Panc1 (cell line): Measurements from ENCODE around the gene GRIK5.

Source experiments
- POLR2AphosphoS5 ChIP-seq: IDR thresholded peaks from 2 replicates; pipeline ENCODE4 v1.6.1; 2012; ENCODE audit warnings: mild to moderate bottlenecking, low read depth, low read length, moderate library complexity
- REST ChIP-seq, 2 experiments: IDR thresholded peaks; 2 replicates each; pipeline ENCODE4 v1.6.1; 2011 to 2012; ENCODE audit warnings: low read depth in 2 of 2, control low read depth in 1 of 2, low read length in 1 of 2, mild to moderate bottlenecking in 1 of 2, moderate library complexity in 1 of 2; ENCODE audit not compliant: insufficient read depth in 1 of 2
- SIN3A ChIP-seq: IDR thresholded peaks from 2 replicates; pipeline ENCODE4 v1.6.1; 2012; ENCODE audit warnings: low read depth, mild to moderate bottlenecking, low read length, moderate library complexity, borderline replicate concordance; ENCODE audit not compliant: insufficient read depth
- TCF7L2 ChIP-seq: IDR thresholded peaks from 2 replicates; pipeline ENCODE4 v1.6.1; 2011; ENCODE audit warnings: mild to moderate bottlenecking, low read depth, low read length, inconsistent platforms
- TF ChIP-seq, protein P1 (sequence below): fragments of 450-650 bp; IDR thresholded peaks from 2 replicates; pipeline ENCODE4 v1.5.1; 2017; ENCODE audit warnings: mild to moderate bottlenecking

DNA sequence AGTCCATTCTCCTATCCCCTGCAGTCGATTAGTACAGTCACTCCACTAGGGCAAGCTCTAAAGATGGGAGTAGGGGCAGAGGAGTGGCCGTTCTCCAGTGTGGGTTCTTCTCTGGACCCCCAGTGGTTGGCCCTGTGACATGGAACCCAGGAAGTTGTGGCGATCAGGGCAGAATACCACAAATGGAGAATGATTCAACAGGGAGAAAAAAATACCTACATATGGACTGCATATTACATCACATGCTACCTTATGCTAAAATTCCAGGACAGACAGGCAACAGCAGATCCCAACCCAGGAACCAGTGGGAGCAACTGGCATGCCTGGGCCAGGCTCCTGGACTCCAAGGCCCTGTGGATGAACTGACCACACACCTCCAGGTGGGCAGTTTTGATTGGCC is 41.8 kb upstream of the GRIK5 start:
- TF ChIP-seq POLR2AphosphoS5 = no peak
- TF ChIP-seq, protein P1, sequence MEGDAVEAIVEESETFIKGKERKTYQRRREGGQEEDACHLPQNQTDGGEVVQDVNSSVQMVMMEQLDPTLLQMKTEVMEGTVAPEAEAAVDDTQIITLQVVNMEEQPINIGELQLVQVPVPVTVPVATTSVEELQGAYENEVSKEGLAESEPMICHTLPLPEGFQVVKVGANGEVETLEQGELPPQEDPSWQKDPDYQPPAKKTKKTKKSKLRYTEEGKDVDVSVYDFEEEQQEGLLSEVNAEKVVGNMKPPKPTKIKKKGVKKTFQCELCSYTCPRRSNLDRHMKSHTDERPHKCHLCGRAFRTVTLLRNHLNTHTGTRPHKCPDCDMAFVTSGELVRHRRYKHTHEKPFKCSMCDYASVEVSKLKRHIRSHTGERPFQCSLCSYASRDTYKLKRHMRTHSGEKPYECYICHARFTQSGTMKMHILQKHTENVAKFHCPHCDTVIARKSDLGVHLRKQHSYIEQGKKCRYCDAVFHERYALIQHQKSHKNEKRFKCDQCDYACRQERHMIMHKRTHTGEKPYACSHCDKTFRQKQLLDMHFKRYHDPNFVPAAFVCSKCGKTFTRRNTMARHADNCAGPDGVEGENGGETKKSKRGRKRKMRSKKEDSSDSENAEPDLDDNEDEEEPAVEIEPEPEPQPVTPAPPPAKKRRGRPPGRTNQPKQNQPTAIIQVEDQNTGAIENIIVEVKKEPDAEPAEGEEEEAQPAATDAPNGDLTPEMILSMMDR = no peak
- TF ChIP-seq REST (IDR thresholded peaks at IDR 0.05; ENCODE audit: insufficient read depth in 1 of 2, low read depth in 2 of 2, low read length in 1 of 2) = no peak
- TF ChIP-seq TCF7L2 = no peak
- no peak for TF ChIP-seq SIN3A
